HS-5 (cell line): ENCODE data around the gene ELF2.
"Not testable (repeated sequence)": the region's sequence is repeated elsewhere in the genome, so short reads cannot be mapped to it uniquely, and the experiment has no call there.

Experiments used
- DNase-seq: peaks from one replicate; pipeline ENCODE4 v3.0.0-alpha.2; 2012; ENCODE audit warnings: low read depth

The ELF2 gene

DNA sequence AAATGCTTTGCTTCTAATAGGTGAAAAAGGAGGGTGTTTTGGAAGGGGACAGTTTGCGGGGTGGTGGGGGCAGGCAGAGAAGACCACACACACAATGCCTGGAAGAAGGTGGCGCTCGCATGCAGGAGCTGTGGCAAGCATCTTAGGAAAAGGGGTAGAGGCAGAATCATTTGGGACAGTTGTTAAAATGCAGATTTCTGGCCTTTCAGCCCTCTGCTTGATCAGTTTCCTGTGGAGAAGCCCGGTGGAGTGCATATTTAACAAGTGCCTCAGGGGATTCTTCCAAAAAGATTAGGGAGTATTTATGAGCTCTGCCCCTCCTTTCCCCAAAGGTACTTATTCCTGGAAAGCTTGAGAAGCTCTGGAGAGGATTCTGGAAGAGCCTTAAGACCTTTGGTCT is 156.6 kb downstream of the ELF2 start:
- DNase-seq: no peak

DNA sequence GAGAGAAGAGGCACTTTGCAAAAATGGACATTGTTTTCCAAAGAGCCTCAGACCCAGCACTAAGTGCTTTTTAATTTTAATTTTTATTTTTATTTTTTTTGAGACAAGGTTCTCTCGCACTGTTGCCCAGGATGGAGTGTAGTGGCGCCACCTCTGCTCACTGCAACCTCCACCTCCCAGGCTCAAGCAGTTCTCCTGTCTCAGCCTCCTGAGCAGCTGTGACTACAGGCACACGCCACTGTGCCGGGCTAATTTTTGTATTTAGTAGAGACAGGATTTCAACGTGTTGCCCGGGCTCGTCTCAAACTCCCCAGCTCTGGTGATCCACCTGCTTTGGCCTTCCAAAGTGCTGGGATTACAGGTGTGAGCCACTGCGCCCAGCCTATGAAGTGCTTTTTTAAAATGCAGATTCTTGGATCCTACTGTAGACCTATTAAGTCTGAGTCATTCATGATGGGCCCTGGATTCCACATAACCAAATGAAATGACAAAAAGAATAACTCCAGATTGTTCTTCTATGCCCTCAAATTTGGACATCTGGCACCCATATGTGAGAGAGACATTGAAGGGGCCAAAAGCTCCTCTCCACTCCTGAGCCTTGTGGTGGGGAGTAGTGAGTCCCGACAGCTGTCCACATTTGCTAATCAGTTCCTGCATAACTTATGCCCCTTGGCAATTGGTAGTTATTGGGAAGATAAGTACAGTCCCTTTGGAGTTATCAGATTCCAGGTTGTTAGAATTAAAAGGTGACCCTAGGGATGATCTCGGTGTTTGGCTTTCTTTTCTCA is 157.9 kb downstream of the ELF2 start:
- peak; percentile 73 for DNase-seq

DNA sequence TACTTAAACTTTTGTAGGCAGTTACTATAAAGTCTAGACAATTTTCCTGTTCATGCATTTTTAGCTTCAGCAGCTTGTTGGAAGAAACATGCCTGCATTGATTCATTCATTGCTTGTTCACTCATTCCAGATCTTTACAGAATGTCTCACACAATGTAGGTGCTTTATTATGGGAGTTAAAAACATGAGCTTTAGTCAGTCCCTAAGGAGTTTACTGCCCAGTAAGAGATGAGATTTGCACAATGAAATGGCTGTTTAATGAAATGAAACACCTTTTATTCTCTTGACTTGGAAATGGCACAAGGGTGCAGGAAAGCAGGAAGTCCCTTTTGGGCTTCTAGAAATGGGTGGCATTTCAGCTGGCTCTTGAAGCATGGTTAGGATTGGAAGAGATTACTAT is 158.5 kb downstream of the ELF2 start:
- DNase-seq: no peak

DNA sequence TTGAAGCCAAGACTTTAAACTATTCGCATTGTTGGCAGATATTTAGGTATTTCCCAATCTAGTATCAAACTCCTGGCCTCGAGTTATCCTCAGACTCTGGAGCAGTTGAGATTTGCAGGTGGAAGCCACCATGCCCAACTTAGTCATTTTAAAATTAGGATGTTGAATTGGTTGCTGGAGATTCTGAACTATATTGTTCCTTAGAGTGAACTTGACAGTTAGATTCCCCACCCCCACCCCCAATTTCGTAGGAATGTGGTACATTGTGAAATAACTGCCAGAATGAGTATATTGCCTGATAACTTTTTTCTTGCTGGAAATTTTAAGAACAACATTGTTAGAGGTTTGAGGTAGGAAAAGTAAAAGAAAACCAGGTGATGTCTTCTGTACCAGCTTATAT is 159.2 kb downstream of the ELF2 start:
- no peak for DNase-seq

DNA sequence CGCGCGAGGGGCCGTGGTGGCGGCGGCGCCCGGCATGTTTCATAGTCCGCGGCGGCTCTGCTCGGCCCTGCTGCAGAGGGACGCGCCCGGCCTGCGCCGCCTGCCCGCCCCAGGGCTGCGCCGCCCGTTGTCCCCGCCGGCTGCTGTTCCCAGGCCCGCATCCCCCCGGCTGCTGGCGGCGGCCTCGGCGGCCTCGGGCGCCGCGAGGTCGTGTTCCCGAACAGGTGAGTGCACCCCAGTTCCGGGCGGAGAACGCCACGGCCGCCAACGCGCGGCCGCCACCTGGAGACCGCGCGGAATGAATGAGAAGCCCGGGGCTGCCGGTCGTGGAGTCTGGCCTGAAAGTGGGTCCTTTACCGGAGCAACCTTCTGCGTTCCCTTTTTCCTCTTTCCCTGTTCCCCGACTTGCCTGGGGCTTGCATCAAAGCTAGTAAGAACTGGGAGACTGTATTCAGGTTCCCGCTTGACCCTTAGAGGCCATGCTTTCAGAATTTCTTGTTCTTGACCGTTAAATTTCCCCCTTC is 161.0 kb downstream of the ELF2 start:
- no peak for DNase-seq

DNA sequence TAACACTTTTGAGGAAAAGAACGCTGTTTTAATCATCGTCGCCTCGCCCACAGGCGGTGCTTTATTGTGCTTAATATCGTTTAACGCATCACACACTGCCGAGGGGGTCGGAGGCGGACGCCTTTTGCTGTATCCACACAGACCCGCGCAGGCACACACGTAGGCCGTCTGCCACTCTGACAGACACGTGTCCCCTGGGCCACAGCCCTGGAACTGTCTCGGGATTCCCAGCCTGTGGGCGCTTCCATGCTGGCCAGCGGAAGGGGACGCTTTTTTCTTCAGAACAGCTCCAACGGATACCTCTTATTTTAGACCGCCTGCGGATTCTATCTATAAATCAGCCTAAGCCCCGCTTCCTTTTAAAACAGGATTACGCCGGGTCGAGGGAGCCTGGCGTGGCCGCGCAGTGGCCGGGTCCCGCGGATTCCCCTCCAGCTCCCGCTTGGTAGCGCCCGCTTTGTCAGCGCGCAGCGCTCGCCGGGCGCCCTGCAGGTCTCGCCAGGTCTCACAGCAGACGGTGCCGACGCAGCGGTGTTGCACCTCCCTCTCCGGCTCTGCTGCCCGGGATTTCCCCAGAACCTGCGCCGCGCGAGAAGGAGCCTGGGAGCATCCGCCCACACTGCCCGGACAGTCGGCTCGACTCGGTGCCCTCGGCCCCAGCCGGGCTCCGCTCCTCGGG is 161.6 kb downstream of the ELF2 start, which contains the start of gene NOCT:
TSS of gene NOCT (plus strand) at position 513 of the 679 bp plus-strand sequence. CDS start 201 bp downstream, outside the sequence.
- peak; percentile 58 for DNase-seq

DNA sequence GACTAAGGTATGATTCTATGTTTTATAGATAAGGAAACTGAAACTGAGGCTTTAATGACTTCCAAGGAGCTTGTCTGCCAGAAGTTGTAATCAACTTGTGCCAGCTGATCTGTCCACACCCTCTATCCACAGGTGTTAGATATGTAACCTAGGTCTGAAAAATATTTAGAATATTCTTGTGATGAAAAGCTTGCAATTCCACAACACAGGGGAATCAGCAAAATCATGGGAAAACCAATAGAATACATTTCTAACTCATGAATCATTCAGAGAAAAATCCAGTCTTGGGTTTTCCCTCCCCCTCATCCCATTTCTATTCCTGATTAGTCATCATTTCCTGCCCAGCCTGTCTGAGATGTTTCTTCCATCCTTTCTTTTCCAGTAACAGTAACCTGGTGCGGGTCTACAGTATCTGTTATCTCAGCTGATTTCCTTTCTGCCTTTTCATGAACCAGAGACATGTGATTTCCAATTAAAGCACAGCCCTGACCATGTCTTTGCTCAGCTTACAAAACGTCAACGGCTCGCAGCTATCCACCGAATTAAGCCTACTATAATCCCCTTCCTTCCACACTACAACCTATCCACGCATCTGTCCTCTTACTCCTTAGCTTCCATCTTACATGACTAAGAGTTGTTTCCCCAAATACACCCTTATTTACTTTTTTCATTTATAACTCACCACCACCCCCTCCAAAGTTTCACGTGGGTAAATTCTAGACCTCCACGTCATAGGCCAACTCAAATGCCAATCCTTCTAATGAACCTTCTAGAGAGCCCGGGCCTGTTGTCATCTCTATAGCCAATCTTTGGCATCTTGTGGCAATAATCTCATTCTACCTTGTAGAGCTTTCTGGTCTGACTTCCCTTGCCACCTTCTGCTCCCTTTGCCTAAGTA is 162.4 kb downstream of the ELF2 start:
- DNase-seq: peak; percentile 92

DNA sequence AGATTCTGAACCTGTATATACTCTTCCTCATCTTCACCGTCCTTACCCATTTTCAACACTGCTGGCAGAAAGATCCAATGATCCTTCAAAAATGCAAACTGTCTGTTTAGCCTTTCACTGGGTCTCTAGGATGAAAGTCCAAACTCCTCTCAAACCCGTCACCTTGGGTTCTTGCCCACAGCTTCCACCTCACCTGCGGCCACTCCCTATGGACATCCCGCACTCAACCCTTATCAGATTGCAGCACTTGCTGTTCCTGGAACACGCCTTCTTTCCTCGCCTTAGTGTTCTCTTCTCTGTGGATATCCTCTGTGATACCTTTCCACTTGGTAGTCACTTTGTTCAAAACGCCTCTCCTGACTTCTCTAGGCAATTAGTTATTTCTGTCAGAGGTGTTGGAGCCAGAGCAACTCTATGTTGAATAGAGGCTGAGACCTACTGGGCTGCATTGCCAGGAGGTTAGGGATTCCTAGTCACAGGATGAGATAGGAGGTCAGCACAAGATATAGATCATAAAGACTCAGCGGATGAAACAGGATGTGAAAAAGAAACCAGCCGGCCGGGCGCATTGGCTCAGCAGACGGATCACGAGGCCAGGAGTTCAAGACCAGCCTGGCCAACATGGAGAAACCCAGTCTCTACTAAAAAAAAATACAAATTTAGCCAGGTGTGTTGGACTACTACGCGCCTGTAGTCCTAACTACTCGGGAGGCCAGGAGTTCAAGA is 165.6 kb downstream of the ELF2 start:
- no peak for DNase-seq

DNA sequence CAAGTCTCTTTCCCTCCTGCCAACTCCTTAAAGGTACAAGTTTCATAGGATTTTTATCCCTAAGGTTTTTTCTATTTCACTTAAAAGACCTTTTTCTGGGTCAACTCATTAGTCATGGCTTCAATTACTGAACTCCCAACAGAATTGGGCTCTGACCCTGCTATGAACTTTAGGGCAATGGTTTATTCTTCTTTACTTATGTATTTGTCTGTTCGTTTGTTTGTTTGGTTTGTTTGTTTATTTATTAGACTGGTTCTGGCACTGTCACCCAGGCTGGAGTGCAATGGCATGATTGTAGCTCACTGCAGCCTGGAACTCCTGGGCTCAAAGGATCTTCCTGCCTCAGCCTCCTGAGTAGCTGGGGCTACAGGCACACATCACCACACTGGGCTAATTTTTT is 167.3 kb downstream of the ELF2 start:
- DNase-seq: no peak

DNA sequence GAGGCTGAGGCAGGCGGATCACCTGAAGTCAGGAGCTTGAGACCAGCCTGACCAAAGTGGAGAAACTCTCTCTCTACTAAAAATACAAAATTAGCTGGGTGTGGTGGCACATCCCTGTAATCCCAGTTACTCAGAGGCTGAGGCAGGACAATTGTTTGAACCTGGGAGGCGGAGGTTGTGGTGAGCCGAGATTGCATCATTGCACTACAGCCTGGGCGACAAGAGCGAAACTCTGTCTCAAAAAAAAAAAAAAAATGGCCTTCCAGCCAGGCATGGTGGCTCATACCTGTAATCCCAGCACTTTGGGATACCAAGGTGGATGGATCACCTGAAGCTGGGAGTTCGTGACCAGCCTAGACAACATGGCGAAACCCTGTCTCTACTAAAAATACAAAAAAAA is 168.7 kb downstream of the ELF2 start:
- not testable (repeated sequence) for DNase-seq

DNA sequence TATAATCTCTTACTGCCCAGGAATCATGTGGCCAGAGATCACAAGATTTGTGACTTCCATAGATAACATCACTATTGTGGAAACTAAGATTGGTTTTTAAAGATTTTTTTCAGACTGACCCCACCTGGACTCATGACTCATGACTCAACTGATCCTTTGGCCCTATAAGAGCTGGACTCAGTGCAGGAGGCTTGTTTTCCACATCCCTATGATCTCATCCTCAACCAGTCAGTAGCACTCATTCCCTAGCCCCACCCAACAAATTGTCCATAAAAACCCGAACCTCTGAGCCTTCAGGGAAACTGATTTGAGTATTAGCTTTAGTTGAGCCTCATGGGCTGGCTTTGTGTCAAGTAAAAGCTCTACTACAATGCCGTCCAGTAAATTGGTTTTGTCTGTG is 169.4 kb downstream of the ELF2 start:
- DNase-seq: no peak
